Measurements from ENCODE around the gene NMD3.

NMD3 gene

GRCh38 chr3:161284989-161285388 lies 63.9 kb downstream of the NMD3 start:
- DNase-seq (ENCODE audit: low read depth), result no peak

- DNase-seq (ENCODE audit: low read depth), result no peak
Measured at GRCh38 chr3:161289174-161289573, 68.1 kb downstream of the NMD3 start.

GRCh38 chr3:161291191-161291901 lies 70.2 kb downstream of the NMD3 start:
- no peak for DNase-seq (ENCODE audit: low read depth)

GRCh38 chr3:161293381-161293780 lies 72.3 kb downstream of the NMD3 start:
- no peak for DNase-seq (ENCODE audit: low read depth)

- no peak for DNase-seq (ENCODE audit: low read depth)
Measured at GRCh38 chr3:161295325-161295724, 74.2 kb downstream of the NMD3 start.

GRCh38 chr3:161296814-161297213 lies 75.7 kb downstream of the NMD3 start:
- DNase-seq (ENCODE audit: low read depth), result no peak
